HG03378 (cell line): ENCODE results near the gene GPR39.

Experiments
- ATAC-seq: cut with Tn5 transposase; IDR thresholded peaks from one replicate; pipeline ENCODE4 v1.9.1; 2021; ENCODE audit warnings: mild to moderate bottlenecking, moderate library complexity; ENCODE audit not compliant: unreplicated experiment

The GPR39 gene

GRCh38 chr2:132623096-132623839, 206.7 kb downstream of the GPR39 start:
- no peak for ATAC-seq

- ATAC-seq = no peak
These were observed 210.9 kb downstream of the GPR39 start for GRCh38 chr2:132627536-132627935.

GRCh38 chr2:132632000-132632649, 215.5 kb downstream of the GPR39 start:
- ATAC-seq = no peak

GRCh38 chr2:132633635-132634034, 217.0 kb downstream of the GPR39 start:
- ATAC-seq = no peak

GRCh38 chr2:132636346-132636745, 219.7 kb downstream of the GPR39 start:
- no peak for ATAC-seq

GRCh38 chr2:132638313-132639040, 221.9 kb downstream of the GPR39 start:
- ATAC-seq = no peak

GRCh38 chr2:132640116-132640515, 223.5 kb downstream of the GPR39 start:
- ATAC-seq = no peak

GRCh38 chr2:132641819-132642218, 225.2 kb downstream of the GPR39 start:
- ATAC-seq = no peak

GRCh38 chr2:132642415-132642814, 225.8 kb downstream of the GPR39 start:
- no peak for ATAC-seq

GRCh38 chr2:132645176-132645575, 228.6 kb downstream of the GPR39 start:
- ATAC-seq = no peak

- no peak for ATAC-seq
These were observed 229.3 kb downstream of the GPR39 start for GRCh38 chr2:132645722-132646539.

GRCh38 chr2:132646540-132647108, 230.0 kb downstream of the GPR39 start:
- no peak for ATAC-seq

GRCh38 chr2:132651115-132652045, 234.8 kb downstream of the GPR39 start:
- no peak for ATAC-seq

- ATAC-seq = no peak
These were observed 235.9 kb downstream of the GPR39 start for GRCh38 chr2:132652474-132652873.

- no peak for ATAC-seq
These were observed 237.7 kb downstream of the GPR39 start for GRCh38 chr2:132654335-132654734.

- no peak for ATAC-seq
These were observed 238.4 kb downstream of the GPR39 start for GRCh38 chr2:132654968-132655367.

- ATAC-seq = no peak
These were observed 239.8 kb downstream of the GPR39 start for GRCh38 chr2:132656266-132656975.

GRCh38 chr2:132659331-132659730, 242.7 kb downstream of the GPR39 start:
- no peak for ATAC-seq

- no peak for ATAC-seq
These were observed 246.1 kb downstream of the GPR39 start for GRCh38 chr2:132662732-132663131.
